Neural crest cell (in vitro differentiated cells): ENCODE data around the gene MXI1. TPM values are rescaled to one million over a fixed set of nuclear protein-coding genes. Genes with fewer than 3 reads are reported as not detected.

Experiments used
- DNase-seq: peaks from one replicate; pipeline ENCODE4 v3.0.0; 2021; ENCODE audit warnings: low read depth, mixed read lengths, low spot score
- H3K27ac Mint-ChIP-seq: one replicate; pipeline ENCODE4 v1.8.0; 2021; ENCODE audit warnings: mild to moderate bottlenecking, mixed read lengths; ENCODE audit not compliant: unreplicated experiment
- H3K27me3 Mint-ChIP-seq: 2 replicates; pipeline ENCODE4 v1.8.0; 2021; ENCODE audit warnings: low read depth, mild to moderate bottlenecking, mixed read lengths
- H3K36me3 Mint-ChIP-seq: 2 replicates; pipeline ENCODE4 v1.8.0; 2021; ENCODE audit warnings: low read depth, mild to moderate bottlenecking, mixed read lengths
- H3K4me1 Mint-ChIP-seq: 2 replicates; pipeline ENCODE4 v1.8.0; 2021; ENCODE audit warnings: mixed read lengths
- H3K4me3 Mint-ChIP-seq: one replicate; pipeline ENCODE4 v1.8.0; 2021; ENCODE audit warnings: mild to moderate bottlenecking, mixed read lengths
- H3K9me3 Mint-ChIP-seq: 2 replicates; pipeline ENCODE4 v1.8.0; 2021; ENCODE audit warnings: mixed read lengths
- CTCF ChIP-seq: fragments of 200-600 bp; sonication (generic); conservative IDR thresholded peaks from 2 replicates; pipeline ENCODE4 v1.5.0; 2021; ENCODE audit warnings: antibody characterized with exemption, mild to moderate bottlenecking
- total RNA-seq: library from RNA; stranded (reverse); gene quantifications from 2 replicates; pipeline ENCODE4 v1.2.1, GENCODE V29; 2021

Gene MXI1
- total RNA-seq, 1 donor from 2014 or later, result 18.6 TPM

GRCh38 chr10:110323503-110323902, 116.1 kb downstream of the MXI1 start:
- Mint-ChIP-seq H3K36me3 (peaks cover 9% of the 10 kb centered on the region), H3K27me3 (peaks cover 5% of the 10 kb centered on the region), H3K4me3 (no peak overlapping the region), H3K27ac (no peak overlapping the region), H3K4me1 (no peaks in the 10 kb centered on the region), H3K9me3 (peaks cover 6% of the 10 kb centered on the region)
- TF ChIP-seq CTCF, result no peak
- no peak for DNase-seq

GRCh38 chr10:110324201-110324804, 116.9 kb downstream of the MXI1 start:
- H3K27me3 Mint-ChIP-seq, result peaks cover 5% of the 10 kb centered on the region
- TF ChIP-seq CTCF, result no peak
- H3K4me3 Mint-ChIP-seq, result no peak overlapping the region
- DNase-seq, result no peak
- peaks cover 11% of the 10 kb centered on the region for H3K36me3 Mint-ChIP-seq
- H3K4me1 Mint-ChIP-seq, result no peaks in the 10 kb centered on the region
- peaks cover 8% of the 10 kb centered on the region for H3K9me3 Mint-ChIP-seq
- H3K27ac Mint-ChIP-seq, result no peak overlapping the region

GRCh38 chr10:110324805-110325280, 117.4 kb downstream of the MXI1 start:
- no peak overlapping the region for H3K27ac Mint-ChIP-seq
- H3K4me1 Mint-ChIP-seq, result no peaks in the 10 kb centered on the region
- no peak for DNase-seq
- TF ChIP-seq CTCF, result no peak
- H3K4me3 Mint-ChIP-seq, result no peak overlapping the region
- peaks cover 11% of the 10 kb centered on the region for H3K36me3 Mint-ChIP-seq
- H3K9me3 Mint-ChIP-seq, result peaks cover 8% of the 10 kb centered on the region
- peaks cover 5% of the 10 kb centered on the region for H3K27me3 Mint-ChIP-seq

- Mint-ChIP-seq H3K4me1 (no peaks in the 10 kb centered on the region), H3K36me3 (peaks cover 21% of the 10 kb centered on the region), H3K27ac (no peak overlapping the region), H3K4me3 (no peak overlapping the region), H3K9me3 (peaks cover 14% of the 10 kb centered on the region), H3K27me3 (peaks cover 5% of the 10 kb centered on the region)
- TF ChIP-seq CTCF, result no peak
- no peak for DNase-seq
Observed at GRCh38 chr10:110326351-110327032, 119.1 kb downstream of the MXI1 start.

GRCh38 chr10:110327262-110327914, 120.0 kb downstream of the MXI1 start:
- peaks cover 18% of the 10 kb centered on the region for H3K36me3 Mint-ChIP-seq
- peaks cover 11% of the 10 kb centered on the region for H3K9me3 Mint-ChIP-seq

More at GRCh38 chr10:110327262-110327914, 120.0 kb downstream of the MXI1 start:
- Mint-ChIP-seq H3K4me3 (no peak overlapping the region), H3K27ac (no peak overlapping the region), H3K27me3 (peaks cover 5% of the 10 kb centered on the region), H3K4me1 (no peaks in the 10 kb centered on the region)
- TF ChIP-seq CTCF, result no peak
- no peak for DNase-seq
